Testis (tissue), 2 donors: ENCODE results near the gene KCNQ5.
A peak's percentile ranks its signal among the peaks of the same experiment; 100 is the strongest.

Experiments
- POLR2A ChIP-seq: fragments of 450-650 bp; IDR thresholded peaks from one replicate; pipeline ENCODE4 v1.6.1; 2017; ENCODE audit warnings: antibody characterized with exemption, mild to moderate bottlenecking, moderate library complexity
- TF ChIP-seq, protein P1 (sequence below), 3 experiments: fragments of 450-650 bp in 2 of 3; fragments of 200-600 bp in 1 of 3; sonication (generic) in 1 of 3; IDR thresholded peaks; one replicate each; pipeline ENCODE4 v1.5.1; 2016 to 2019; ENCODE audit warnings: antibody characterized with exemption in 3 of 3, mild to moderate bottlenecking in 2 of 3, moderate library complexity in 1 of 3

DNA sequence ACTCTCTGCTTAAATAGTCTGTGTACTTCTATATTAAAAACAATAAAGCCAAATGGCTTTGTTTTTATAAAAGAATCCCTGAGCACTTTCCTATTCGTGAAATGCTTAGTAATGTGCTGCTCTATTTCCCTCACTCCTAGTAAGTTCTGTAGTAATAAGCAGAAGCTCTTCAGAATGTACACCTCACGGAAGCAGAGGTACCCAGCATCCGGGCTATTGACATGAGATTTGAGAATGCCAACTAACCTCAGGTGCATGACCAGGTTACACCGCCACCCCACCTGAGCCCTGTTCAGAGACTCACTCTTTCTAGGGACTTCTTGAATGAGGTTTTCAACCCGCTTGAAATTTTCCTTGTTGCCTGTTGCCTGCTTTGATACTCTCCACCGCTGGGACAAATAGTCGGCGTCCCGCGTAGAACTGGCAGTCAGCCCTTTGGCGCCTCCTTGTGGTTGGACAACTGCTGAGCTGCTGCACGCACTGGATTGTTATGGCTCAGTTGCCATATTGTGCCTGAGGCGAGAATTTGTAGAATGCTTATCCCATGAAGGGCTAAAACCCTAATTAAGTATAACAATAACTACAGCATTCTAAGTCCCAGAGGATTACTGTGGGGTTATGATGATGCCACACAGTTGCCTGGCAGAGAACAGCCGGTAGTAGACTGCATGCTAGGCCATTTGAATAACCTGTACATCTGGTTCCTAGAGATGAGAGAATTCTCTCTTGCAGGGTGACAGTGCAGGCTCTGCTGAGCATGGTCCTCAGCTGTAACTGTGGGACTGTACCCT, 508.0 kb downstream of the KCNQ5 start:
- TF ChIP-seq, protein P1, sequence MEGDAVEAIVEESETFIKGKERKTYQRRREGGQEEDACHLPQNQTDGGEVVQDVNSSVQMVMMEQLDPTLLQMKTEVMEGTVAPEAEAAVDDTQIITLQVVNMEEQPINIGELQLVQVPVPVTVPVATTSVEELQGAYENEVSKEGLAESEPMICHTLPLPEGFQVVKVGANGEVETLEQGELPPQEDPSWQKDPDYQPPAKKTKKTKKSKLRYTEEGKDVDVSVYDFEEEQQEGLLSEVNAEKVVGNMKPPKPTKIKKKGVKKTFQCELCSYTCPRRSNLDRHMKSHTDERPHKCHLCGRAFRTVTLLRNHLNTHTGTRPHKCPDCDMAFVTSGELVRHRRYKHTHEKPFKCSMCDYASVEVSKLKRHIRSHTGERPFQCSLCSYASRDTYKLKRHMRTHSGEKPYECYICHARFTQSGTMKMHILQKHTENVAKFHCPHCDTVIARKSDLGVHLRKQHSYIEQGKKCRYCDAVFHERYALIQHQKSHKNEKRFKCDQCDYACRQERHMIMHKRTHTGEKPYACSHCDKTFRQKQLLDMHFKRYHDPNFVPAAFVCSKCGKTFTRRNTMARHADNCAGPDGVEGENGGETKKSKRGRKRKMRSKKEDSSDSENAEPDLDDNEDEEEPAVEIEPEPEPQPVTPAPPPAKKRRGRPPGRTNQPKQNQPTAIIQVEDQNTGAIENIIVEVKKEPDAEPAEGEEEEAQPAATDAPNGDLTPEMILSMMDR (IDR thresholded peaks at IDR 0.05), result peak; percentile 86 to 90 (median 88)
- no peak for TF ChIP-seq POLR2A
